ENCODE results near the gene FARP2.

The FARP2 gene

DNA sequence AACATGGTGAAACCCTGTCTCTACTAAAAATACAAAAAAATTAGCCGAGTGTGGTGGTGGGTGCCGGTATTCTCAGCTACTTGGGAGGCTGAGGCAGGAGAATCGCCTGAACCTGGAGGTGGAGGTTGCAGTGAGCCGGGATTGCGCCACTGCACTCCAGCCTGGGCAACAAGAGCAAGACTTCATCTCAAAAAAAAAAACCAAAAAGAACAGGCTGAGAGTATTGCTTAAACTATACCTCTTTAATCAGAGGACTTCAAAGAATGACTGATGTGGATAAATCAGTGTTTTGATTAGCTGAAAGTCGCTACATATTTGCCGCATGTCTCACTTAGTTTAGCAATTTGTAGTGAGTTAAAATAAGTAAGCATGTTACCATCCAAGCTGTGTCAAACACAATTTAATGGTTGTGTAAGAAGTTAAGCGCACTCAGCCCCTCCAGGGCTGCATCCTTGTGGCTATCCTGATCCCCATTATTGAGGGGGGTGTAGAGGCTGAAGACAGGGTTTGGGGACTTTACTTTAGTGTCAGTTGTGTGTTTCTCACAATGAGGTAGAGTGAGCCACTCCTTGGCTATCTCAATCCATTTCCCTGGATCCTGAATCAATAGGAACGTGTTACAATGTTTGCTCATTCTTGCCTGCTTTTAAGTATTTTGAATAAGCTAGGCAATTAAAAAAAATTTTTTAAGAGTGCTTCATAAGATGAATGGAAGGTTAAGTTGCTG is 11.0 kb upstream of the FARP2 start:
- TF ChIP-seq, protein P1, sequence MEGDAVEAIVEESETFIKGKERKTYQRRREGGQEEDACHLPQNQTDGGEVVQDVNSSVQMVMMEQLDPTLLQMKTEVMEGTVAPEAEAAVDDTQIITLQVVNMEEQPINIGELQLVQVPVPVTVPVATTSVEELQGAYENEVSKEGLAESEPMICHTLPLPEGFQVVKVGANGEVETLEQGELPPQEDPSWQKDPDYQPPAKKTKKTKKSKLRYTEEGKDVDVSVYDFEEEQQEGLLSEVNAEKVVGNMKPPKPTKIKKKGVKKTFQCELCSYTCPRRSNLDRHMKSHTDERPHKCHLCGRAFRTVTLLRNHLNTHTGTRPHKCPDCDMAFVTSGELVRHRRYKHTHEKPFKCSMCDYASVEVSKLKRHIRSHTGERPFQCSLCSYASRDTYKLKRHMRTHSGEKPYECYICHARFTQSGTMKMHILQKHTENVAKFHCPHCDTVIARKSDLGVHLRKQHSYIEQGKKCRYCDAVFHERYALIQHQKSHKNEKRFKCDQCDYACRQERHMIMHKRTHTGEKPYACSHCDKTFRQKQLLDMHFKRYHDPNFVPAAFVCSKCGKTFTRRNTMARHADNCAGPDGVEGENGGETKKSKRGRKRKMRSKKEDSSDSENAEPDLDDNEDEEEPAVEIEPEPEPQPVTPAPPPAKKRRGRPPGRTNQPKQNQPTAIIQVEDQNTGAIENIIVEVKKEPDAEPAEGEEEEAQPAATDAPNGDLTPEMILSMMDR (conservative IDR thresholded peaks at IDR 0.05; ENCODE audit: low read depth, low read length), result no peak

DNA sequence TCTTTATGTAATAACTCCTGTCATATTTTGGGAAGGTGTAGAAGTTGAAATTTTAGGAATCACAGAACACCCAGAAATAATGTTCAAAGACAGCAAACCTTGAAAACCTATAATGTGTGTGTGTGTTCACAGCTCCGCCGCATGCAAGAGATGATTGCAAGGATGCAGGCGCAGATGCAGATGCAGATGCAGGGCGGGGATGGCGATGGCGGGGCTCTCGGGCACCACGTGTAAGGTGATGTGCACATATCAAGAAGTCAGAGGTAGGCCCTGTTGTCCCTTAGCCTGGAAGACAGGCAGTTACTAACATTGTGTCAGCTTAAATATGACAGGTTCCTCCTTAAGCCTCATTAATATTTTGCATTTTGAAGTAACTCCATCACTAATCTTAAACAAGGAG is 6.1 kb upstream of the FARP2 start:
- TF ChIP-seq, protein P1 (conservative IDR thresholded peaks at IDR 0.05; ENCODE audit: low read depth, low read length), result no peak
- Histone ChIP-seq H3K9ac (no peak overlapping the region), H4K20me1 (ENCODE audit: insufficient read depth) (peaks cover 5% of the 10 kb centered on the region; the same call in 1 of the 2 replicates), H3K4me1 (ENCODE audit: low read depth, poor library complexity, severe bottlenecking) (peaks cover 12% of the 10 kb centered on the region), H3K4me3 (IDR thresholded peaks at IDR 0.05; ENCODE audit: insufficient read depth, low read depth, low read length) (no peak overlapping the region), H3K27me3 (ENCODE audit: insufficient read depth, low read depth) (no peaks in the 10 kb centered on the region), H3K4me2 (no peak overlapping the region), H2AFZ (ENCODE audit: low read depth) (no peak overlapping the region), H3K27ac (no peak overlapping the region), H3K36me3 (ENCODE audit: insufficient read depth) (peaks cover 3% of the 10 kb centered on the region; the same call in 1 of the 2 replicates), H3K79me2 (ENCODE audit: insufficient read depth, low read depth) (no peaks in the 10 kb centered on the region)

More for the DNA sequence above, 11.0 kb upstream of the FARP2 start:
- Histone ChIP-seq H3K36me3 (ENCODE audit: insufficient read depth) (peaks cover 6% of the 10 kb centered on the region; the same call in 1 of the 2 replicates), H3K4me1 (ENCODE audit: low read depth, poor library complexity, severe bottlenecking) (peaks cover 33% of the 10 kb centered on the region), H3K4me2 (no peak overlapping the region), H3K79me2 (ENCODE audit: insufficient read depth, low read depth) (peaks cover 10% of the 10 kb centered on the region; the same call in 1 of the 2 replicates), H3K27ac (no peak overlapping the region), H3K4me3 (IDR thresholded peaks at IDR 0.05; ENCODE audit: insufficient read depth, low read depth, low read length) (no peak overlapping the region), H2AFZ (ENCODE audit: low read depth) (no peak overlapping the region), H4K20me1 (ENCODE audit: insufficient read depth) (no peaks in the 10 kb centered on the region), H3K27me3 (ENCODE audit: insufficient read depth, low read depth) (no peaks in the 10 kb centered on the region), H3K9ac (no peak overlapping the region)

DNA sequence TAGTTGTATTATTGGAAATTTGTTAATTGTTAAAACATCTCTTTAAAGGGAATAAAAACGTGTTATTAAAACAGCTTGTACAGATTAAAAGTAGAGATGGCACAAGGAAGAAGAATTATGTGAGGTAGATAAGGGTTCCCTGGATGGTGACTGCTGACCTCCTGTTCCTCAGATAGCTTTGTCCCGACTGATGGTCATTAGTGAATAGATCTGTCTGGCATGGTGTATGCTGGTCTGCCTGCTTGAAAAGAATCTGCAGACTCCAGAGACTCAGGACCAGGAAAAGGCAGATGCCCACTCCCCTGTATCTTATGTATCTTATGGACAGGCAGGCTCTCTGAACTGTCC is 5.6 kb upstream of the FARP2 start:
- Histone ChIP-seq H3K4me3 (IDR thresholded peaks at IDR 0.05; ENCODE audit: insufficient read depth, low read depth, low read length) (no peak overlapping the region), H3K4me2 (no peak overlapping the region), H2AFZ (ENCODE audit: low read depth) (no peak overlapping the region), H3K4me1 (ENCODE audit: low read depth, poor library complexity, severe bottlenecking) (peaks cover 15% of the 10 kb centered on the region), H3K27ac (no peak overlapping the region), H4K20me1 (ENCODE audit: insufficient read depth) (peaks cover 5% of the 10 kb centered on the region; the same call in 1 of the 2 replicates), H3K27me3 (ENCODE audit: insufficient read depth, low read depth) (no peaks in the 10 kb centered on the region), H3K79me2 (ENCODE audit: insufficient read depth, low read depth) (no peaks in the 10 kb centered on the region), H3K36me3 (ENCODE audit: insufficient read depth) (peaks cover 3% of the 10 kb centered on the region; the same call in 1 of the 2 replicates), H3K9ac (no peak overlapping the region)
- TF ChIP-seq, protein P1 (conservative IDR thresholded peaks at IDR 0.05; ENCODE audit: low read depth, low read length), result no peak

DNA sequence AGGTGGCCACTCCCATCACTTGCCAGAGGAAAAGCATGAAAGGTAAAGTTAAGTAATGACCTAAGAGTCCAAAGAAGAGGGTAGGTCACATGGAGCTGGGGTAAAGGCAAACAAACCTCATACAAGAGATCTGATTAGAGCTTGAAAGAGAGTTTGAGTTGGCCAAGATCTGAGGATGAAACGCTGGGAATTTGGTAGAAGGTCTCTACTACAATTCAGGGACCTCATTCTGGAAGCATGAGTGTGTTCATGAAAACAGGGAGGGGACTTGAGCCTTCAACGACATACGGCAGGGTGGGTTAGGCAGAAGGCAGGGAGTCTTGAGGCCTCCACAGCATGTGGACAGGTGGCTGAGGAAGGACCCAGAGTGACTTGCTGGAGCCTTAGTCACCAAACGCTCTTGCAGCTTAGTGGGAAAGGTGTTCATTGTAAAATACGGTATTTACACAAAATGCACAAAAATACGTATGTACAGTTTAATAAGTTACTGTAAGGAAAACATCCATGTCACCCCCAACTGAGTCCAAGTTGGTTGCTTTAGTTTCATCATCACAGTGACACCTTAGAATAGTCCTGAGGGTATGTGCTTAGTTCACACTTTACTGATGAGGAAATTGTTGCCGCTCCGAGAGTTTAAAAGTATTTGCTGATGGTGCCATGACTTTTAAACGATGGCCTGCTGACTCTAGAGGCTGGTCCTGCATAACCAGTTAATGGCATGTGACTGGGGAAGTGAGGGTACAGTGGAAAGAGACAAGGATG is 5.0 kb upstream of the FARP2 start:
- H3K4me2 ChIP-seq, result no peak overlapping the region
- no peaks in the 10 kb centered on the region for H3K79me2 ChIP-seq (ENCODE audit: insufficient read depth, low read depth)
- no peak overlapping the region for H3K27ac ChIP-seq
- H3K9ac ChIP-seq, result no peak overlapping the region
- H3K36me3 ChIP-seq (ENCODE audit: insufficient read depth), result peaks cover 3% of the 10 kb centered on the region; the same call in 1 of the 2 replicates
- peaks cover 5% of the 10 kb centered on the region; the same call in 1 of the 2 replicates for H4K20me1 ChIP-seq (ENCODE audit: insufficient read depth)
- no peak overlapping the region for H2AFZ ChIP-seq (ENCODE audit: low read depth)
- no peak overlapping the region for H3K4me3 ChIP-seq (IDR thresholded peaks at IDR 0.05; ENCODE audit: insufficient read depth, low read depth, low read length)
- H3K4me1 ChIP-seq (ENCODE audit: low read depth, poor library complexity, severe bottlenecking), result peaks cover 15% of the 10 kb centered on the region
- TF ChIP-seq, protein P1 (conservative IDR thresholded peaks at IDR 0.05; ENCODE audit: low read depth, low read length), result no peak
- no peaks in the 10 kb centered on the region for H3K27me3 ChIP-seq (ENCODE audit: insufficient read depth, low read depth)
